GM19397 (cell line): ENCODE measurements around the gene COL17A1.
A peak's percentile ranks its signal among the peaks of the same experiment; 100 is the strongest.

Experiments used
- ATAC-seq: cut with Tn5 transposase; IDR thresholded peaks from one replicate; pipeline ENCODE4 v1.9.1; 2021; ENCODE audit warnings: mild to moderate bottlenecking, moderate library complexity; ENCODE audit not compliant: unreplicated experiment

The COL17A1 gene

GRCh38 chr10:104085801-104086400, at the start of gene COL17A1:
COL17A1 (minus strand) TSS chr10:104085880; CDS start chr10:104080673, 5,207 bp downstream.
- no peak for ATAC-seq

GRCh38 chr10:104130041-104130440, 44.4 kb upstream of the COL17A1 start:
- no peak for ATAC-seq

- ATAC-seq, result no peak
These were observed 42.5 kb upstream of the COL17A1 start for GRCh38 chr10:104128214-104128613.

DNA sequence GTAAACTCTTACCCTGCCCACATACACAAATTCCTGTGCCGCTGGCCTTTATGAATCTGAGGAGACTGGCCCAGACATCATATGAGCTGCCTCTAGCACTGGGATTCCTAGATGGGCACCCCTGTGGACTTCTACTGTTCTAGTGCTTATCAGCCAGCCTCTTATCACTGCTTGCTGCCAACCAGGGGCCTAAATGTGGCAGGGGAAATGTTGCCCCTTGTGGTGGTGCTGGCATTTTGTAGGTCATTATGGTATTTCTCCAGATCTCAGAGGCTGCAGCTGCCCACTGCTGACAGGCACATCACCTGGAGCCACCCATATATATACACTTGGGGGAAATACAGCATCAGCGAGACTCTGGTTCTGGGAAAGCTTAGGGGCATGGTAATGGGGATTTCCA, 41.7 kb upstream of the COL17A1 start:
- no peak for ATAC-seq

DNA sequence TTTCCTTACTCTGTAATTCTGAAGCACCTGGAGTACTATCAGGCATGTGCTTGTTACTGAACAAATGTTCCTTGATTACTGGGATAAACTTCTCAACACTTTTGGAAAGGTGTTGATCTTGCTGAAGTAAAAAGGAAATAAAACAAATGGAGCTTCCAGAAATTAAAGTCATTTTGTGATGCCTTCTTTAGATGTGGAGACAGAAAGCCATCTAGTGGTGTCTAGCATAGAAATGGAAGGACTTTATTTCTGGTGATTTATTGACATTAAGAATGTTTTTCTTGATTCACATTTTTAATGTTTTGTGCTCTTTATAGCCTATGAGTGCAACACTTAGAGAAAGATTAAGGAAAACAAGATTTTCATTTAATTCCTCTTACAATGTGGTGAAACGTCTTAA, 37.7 kb upstream of the COL17A1 start:
- ATAC-seq, result no peak

- ATAC-seq, result peak; percentile 2
These were observed 36.8 kb upstream of the COL17A1 start for GRCh38 chr10:104122225-104123107.

- ATAC-seq, result peak; percentile 94
These were observed 36.0 kb upstream of the COL17A1 start, which contains the start of gene SFR1 for GRCh38 chr10:104121485-104122224. SFR1 (plus strand) TSS chr10:104122171; CDS start chr10:104122184, 13 bp downstream.

- peak; percentile 23 for ATAC-seq
These were observed 35.3 kb upstream of the COL17A1 start for GRCh38 chr10:104120903-104121484.

DNA sequence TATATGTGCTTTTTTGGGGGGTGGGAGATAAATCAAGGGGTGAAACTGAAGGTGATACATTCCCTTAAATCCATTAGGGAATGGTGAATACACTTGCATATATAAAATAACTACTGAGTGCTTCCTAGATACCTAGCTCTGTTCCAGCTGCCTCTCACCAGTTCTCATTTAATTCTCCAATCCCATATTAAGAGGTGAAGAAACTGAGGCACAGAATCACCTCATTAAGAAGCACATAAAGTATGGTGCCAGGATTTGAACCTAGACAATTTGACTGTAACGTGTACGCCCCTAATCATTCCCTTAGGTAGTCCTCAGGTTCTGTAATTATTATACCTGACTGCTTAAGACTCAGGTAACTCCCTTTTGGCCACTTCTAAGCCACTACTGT, 34.8 kb upstream of the COL17A1 start:
- ATAC-seq, result no peak

- no peak for ATAC-seq
These were observed 34.3 kb upstream of the COL17A1 start for GRCh38 chr10:104119996-104120395.

DNA sequence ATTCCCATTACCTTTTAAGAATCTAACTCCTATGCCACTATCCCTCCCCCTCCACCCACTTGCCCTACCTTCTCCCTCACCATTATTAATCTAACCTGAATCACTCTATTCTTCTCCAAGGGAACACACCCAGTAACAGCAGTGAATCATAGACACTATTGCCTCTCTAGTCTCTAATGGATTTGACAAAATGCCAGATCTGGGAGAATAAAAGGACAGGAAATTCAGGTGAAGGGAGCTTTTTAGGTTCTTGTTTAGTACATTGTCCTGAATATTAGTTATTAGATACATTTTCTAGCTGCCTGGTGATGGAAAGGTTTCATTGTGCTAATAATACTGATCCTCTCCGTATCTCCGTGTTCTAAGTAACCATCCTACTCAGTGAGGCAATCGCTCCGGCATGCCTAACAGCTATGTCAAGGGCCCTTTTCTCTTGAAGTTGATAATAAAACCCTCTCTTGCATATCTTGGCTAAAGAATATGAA, 32.2 kb upstream of the COL17A1 start:
- no peak for ATAC-seq

DNA sequence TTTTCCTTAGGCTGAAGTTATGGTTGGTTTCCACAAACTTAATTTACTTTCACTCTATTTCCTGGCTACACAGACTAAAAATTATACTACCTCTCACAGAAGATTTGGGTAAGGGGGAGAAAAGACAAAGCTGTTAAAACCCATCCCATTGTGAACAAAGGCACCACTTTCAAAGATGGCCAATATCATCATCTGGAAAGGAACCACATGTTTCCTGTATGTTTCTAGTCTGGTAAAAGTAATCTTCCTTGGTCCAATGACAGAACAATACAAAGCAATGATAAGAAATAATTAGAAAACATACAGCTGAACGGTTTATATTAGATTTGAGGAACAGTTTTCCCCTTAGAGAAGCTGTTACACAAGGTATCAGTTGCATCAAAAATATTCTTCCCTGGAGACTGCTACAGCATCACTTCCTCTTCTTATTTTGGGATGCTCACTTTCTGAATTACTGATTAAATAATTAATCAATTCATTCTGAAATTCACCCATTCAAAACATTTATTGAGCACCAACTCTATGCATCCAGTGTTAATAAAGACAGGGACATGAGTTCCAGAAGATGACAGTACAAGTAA, 27.8 kb upstream of the COL17A1 start:
- no peak for ATAC-seq

DNA sequence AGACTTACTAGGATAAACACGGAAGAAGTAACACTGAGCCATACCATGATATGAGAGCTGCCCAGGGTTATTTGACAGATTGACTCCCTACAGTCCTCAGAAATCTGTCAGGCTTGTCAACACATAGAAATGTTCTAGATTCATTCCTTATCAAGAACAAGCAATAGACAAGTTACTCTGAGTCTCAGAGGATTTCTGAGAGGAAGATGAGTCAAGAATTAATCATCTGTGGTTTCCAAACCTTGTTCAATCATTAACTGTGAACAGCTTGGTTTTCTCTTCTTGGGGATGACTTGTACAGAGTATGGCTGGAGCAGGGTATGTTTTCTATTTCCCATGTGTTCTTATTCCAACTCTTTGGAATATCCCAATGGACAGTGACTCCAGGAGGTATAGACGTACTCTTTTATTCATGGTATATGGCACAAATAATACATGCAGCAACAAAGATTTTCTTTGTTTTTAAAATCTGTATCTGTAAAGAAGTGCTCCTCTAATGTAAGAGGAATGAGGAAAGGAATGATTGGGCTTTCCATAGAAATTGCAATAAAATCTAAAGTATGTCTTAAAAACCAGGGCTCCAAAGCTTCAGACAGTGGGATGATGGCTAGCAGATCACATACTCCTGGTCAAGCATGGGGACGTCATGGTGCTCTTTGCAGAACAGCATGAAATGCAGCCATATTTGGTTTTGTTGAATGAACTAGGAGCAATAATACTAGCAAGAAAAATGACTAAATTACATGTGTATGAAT, 24.4 kb upstream of the COL17A1 start:
- no peak for ATAC-seq

DNA sequence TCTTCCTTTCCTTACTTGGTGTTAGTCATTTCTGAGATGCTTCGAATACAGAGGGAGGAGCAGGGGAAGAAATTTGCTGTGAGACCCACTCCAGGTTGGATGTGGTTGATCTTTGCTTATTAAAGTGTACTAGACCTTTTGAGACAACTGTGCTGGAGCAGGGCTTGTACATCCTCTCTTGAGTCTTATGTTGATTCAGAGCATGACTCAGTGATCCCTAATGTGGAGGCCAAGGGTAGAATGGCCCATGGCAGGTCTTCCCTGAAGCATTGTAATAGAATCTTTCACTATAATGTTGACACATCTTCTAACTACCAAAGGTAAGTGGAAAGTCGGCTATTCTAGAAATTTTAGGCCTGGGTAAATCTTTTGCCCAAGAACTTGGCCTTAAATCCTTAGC, 19.2 kb upstream of the COL17A1 start:
- ATAC-seq, result no peak

- no peak for ATAC-seq
These were observed 18.7 kb upstream of the COL17A1 start for GRCh38 chr10:104104418-104104817.

GRCh38 chr10:104103956-104104355, 18.3 kb upstream of the COL17A1 start:
- ATAC-seq, result no peak

- ATAC-seq, result no peak
These were observed 16.2 kb upstream of the COL17A1 start for GRCh38 chr10:104101902-104102301.

DNA sequence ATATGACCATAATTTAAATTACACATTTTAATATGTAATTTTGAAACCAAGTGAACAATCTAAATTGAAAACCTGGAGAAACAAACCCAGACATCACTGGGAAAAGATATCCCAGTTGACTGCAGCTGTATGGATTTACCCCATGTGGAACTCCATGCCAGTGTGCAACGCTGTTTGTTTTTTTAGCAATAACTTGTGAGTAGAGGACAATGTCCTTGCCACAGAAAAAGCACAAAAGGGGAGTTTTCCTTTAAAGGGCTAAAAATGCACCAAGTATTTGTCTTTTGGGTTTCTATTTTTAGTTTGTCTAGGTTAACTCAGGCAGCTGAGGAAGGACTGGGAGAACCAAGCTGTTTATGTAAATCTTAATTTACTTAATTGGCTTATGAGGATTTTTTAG, 15.1 kb upstream of the COL17A1 start:
- ATAC-seq, result no peak

DNA sequence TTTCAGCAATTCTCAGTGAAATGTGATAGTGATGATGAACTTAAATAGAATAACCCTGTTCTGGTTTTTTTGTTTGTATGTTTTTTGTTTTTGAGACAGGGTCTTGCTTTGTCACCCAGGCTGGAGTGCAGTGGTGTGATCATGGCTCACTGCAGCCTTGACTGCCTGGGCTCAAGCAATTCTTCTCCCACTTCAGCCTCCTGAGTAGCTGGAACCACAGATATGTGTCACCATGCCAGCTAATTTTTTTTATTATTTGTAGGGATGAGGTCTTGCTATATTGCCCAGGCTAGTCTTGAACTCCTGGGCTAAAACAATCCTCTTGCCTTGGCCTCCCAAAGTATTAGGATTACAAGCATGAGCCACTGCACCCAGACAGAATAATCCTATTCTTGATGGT, 14.3 kb upstream of the COL17A1 start:
- ATAC-seq, result no peak

DNA sequence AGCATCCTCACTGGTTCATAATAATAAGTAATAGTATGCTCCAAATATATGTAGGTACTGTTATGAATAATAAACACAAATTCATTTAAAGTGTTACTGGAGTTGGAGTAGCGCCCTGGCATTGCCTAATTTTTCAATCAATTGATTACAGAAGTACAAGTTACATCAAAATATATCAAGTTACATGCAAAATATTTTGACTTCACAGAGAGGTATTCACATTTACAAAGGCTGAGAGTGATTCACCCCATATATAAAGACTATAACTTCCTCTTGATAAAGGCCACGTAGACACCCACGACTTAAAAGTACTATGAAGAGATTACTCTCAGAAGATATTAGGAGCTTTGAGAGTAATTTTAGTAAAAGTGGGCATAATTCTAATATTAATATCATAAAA, 13.6 kb upstream of the COL17A1 start:
- ATAC-seq, result no peak
